ENCODE measurements around the gene MAN1C1.
"Not testable (repeated sequence)": the region's sequence is repeated elsewhere in the genome, so short reads cannot be mapped to it uniquely, and the experiment has no call there.

MAN1C1 gene

GRCh38 chr1:25694167-25695007 is 77.8 kb downstream of the MAN1C1 start:
- Histone ChIP-seq H3K14ac (ENCODE audit: low read length) (no peak overlapping the region), H3K9ac (ENCODE audit: low read depth, low read length, poor library complexity) (no peak overlapping the region), H3K27ac (replicated peaks; ENCODE audit: low read length) (no peak overlapping the region), H4K8ac (ENCODE audit: low read depth, low read length) (no peak overlapping the region), H2BK120ac (ENCODE audit: low read depth, low read length) (no peak overlapping the region), H4K91ac (ENCODE audit: low read depth, low read length, poor library complexity) (no peak overlapping the region), H2BK12ac (ENCODE audit: low read length) (no peak overlapping the region), H3K4me1 (ENCODE audit: control insufficient read depth in 2 of 2, insufficient read depth in 1 of 2, low read depth in 1 of 2, low read length in 2 of 2) (peaks cover 16 to 38% of the 10 kb centered on the region in 2 donors), H3K23ac (ENCODE audit: low read depth, low read length, poor library complexity) (no peak overlapping the region), H2BK5ac (ENCODE audit: low read length) (no peak overlapping the region), H3K4me2 (ENCODE audit: insufficient read depth, low read length, poor library complexity, severe bottlenecking) (no peak overlapping the region), H2AFZ (ENCODE audit: low read length) (no peak overlapping the region), H2BK15ac (ENCODE audit: low read length) (no peak overlapping the region), H3K4ac (ENCODE audit: low read length) (no peak overlapping the region), H3K9me3 (replicated peaks in 1 of 2; ENCODE audit: control insufficient read depth in 2 of 2, insufficient read depth in 1 of 2, low read depth in 1 of 2, low read length in 2 of 2) (no peaks in the 10 kb centered on the region), H3K36me3 (replicated peaks in 1 of 2; ENCODE audit: control insufficient read depth in 2 of 2, insufficient read depth in 2 of 2, low read length in 2 of 2) (peaks cover 0 to under 1% of the 10 kb centered on the region in 2 donors), H3K4me3 (ENCODE audit: low read length in 2 of 2) (no peak overlapping the region), H3K18ac (ENCODE audit: low read length) (no peak overlapping the region), H3K79me1 (ENCODE audit: low read depth, low read length) (no peaks in the 10 kb centered on the region), H3K27me3 (ENCODE audit: control insufficient read depth in 3 of 3, insufficient read depth in 3 of 3, low read depth in 1 of 3, low read length in 3 of 3) (no peaks in the 10 kb centered on the region), H2AK5ac (ENCODE audit: low read depth, low read length) (no peak overlapping the region)
- DNase-seq (ENCODE audit: low spot score) = no peak
- WGBS, 2 donors (ENCODE audit: extremely low coverage in 2 of 2, insufficient read length in 2 of 2, insufficient replicate concordance in 1 of 2) = no CpG with 5 or more reads among the region's 9 CpGs

GRCh38 chr1:25695090-25695770 is 78.6 kb downstream of the MAN1C1 start:
- peak overlapping the region; percentile 3 for H3K27ac ChIP-seq (replicated peaks; ENCODE audit: low read length)
- H2BK12ac ChIP-seq (ENCODE audit: low read length) = no peak overlapping the region
- no peak for DNase-seq (ENCODE audit: low spot score)

GRCh38 chr1:25695771-25696311 is 79.2 kb downstream of the MAN1C1 start:
- no peak for DNase-seq (ENCODE audit: low spot score)
- no peak overlapping the region for H3K4ac ChIP-seq (ENCODE audit: low read length)
- H3K9ac ChIP-seq (ENCODE audit: low read depth, low read length, poor library complexity) = no peak overlapping the region
- no peak overlapping the region for H2BK5ac ChIP-seq (ENCODE audit: low read length)
- no peak overlapping the region for H2BK120ac ChIP-seq (ENCODE audit: low read depth, low read length)
- WGBS, 2 donors (ENCODE audit: extremely low coverage in 2 of 2, insufficient read length in 2 of 2, insufficient replicate concordance in 1 of 2) = no CpG with 5 or more reads among the region's 11 CpGs
- peak overlapping the region; percentile 29 for H3K27ac ChIP-seq (replicated peaks; ENCODE audit: low read length)
- H3K36me3 ChIP-seq (replicated peaks in 1 of 2; ENCODE audit: control insufficient read depth in 2 of 2, insufficient read depth in 2 of 2, low read length in 2 of 2) = peaks cover 0 to 2% of the 10 kb centered on the region in 2 donors
- H3K79me1 ChIP-seq (ENCODE audit: low read depth, low read length) = no peaks in the 10 kb centered on the region
- H4K91ac ChIP-seq (ENCODE audit: low read depth, low read length, poor library complexity) = no peak overlapping the region
- no peak overlapping the region for H4K8ac ChIP-seq (ENCODE audit: low read depth, low read length)
- no peak overlapping the region for H2BK12ac ChIP-seq (ENCODE audit: low read length)
- no peak overlapping the region for H3K14ac ChIP-seq (ENCODE audit: low read length)
- no peak overlapping the region for H3K23ac ChIP-seq (ENCODE audit: low read depth, low read length, poor library complexity)
- H3K27me3 ChIP-seq (ENCODE audit: control insufficient read depth in 3 of 3, insufficient read depth in 3 of 3, low read depth in 1 of 3, low read length in 3 of 3) = no peaks in the 10 kb centered on the region
- H3K4me3 ChIP-seq (ENCODE audit: low read length in 2 of 2) = no peak overlapping the region
- no peak overlapping the region for H3K4me2 ChIP-seq (ENCODE audit: insufficient read depth, low read length, poor library complexity, severe bottlenecking)
- H2AK5ac ChIP-seq (ENCODE audit: low read depth, low read length) = no peak overlapping the region
- no peak overlapping the region for H3K18ac ChIP-seq (ENCODE audit: low read length)
- H3K4me1 ChIP-seq (ENCODE audit: control insufficient read depth in 2 of 2, insufficient read depth in 1 of 2, low read depth in 1 of 2, low read length in 2 of 2) = peaks cover 28 to 53% of the 10 kb centered on the region in 2 donors
- no peaks in the 10 kb centered on the region for H3K9me3 ChIP-seq (replicated peaks in 1 of 2; ENCODE audit: control insufficient read depth in 2 of 2, insufficient read depth in 1 of 2, low read depth in 1 of 2, low read length in 2 of 2)
- H2AFZ ChIP-seq (ENCODE audit: low read length) = peak overlapping the region; percentile 36
- H2BK15ac ChIP-seq (ENCODE audit: low read length) = peak overlapping the region; percentile 51

More at GRCh38 chr1:25695090-25695770, 78.6 kb downstream of the MAN1C1 start:
- H3K4me1 ChIP-seq (ENCODE audit: control insufficient read depth in 2 of 2, insufficient read depth in 1 of 2, low read depth in 1 of 2, low read length in 2 of 2) = peaks cover 23 to 47% of the 10 kb centered on the region in 2 donors
- no peaks in the 10 kb centered on the region for H3K9me3 ChIP-seq (replicated peaks in 1 of 2; ENCODE audit: control insufficient read depth in 2 of 2, insufficient read depth in 1 of 2, low read depth in 1 of 2, low read length in 2 of 2)
- peak overlapping the region; percentile 90 for H3K18ac ChIP-seq (ENCODE audit: low read length)
- no peaks in the 10 kb centered on the region for H3K79me1 ChIP-seq (ENCODE audit: low read depth, low read length)
- H3K36me3 ChIP-seq (replicated peaks in 1 of 2; ENCODE audit: control insufficient read depth in 2 of 2, insufficient read depth in 2 of 2, low read length in 2 of 2) = peaks cover 0 to 2% of the 10 kb centered on the region in 2 donors
- H2AFZ ChIP-seq (ENCODE audit: low read length) = peak overlapping the region; percentile 36
- no peak overlapping the region for H2AK5ac ChIP-seq (ENCODE audit: low read depth, low read length)
- no peaks in the 10 kb centered on the region for H3K27me3 ChIP-seq (ENCODE audit: control insufficient read depth in 3 of 3, insufficient read depth in 3 of 3, low read depth in 1 of 3, low read length in 3 of 3)
- no peak overlapping the region for H3K9ac ChIP-seq (ENCODE audit: low read depth, low read length, poor library complexity)
- WGBS, 2 donors (ENCODE audit: extremely low coverage in 2 of 2, insufficient read length in 2 of 2, insufficient replicate concordance in 1 of 2) = no CpG with 5 or more reads among the region's 15 CpGs
- no peak overlapping the region for H2BK5ac ChIP-seq (ENCODE audit: low read length)
- H3K4ac ChIP-seq (ENCODE audit: low read length) = no peak overlapping the region
- H3K4me3 ChIP-seq (ENCODE audit: low read length in 2 of 2) = no peak overlapping the region
- H2BK120ac ChIP-seq (ENCODE audit: low read depth, low read length) = peak overlapping the region; percentile 32
- H3K4me2 ChIP-seq (ENCODE audit: insufficient read depth, low read length, poor library complexity, severe bottlenecking) = no peak overlapping the region
- no peak overlapping the region for H3K23ac ChIP-seq (ENCODE audit: low read depth, low read length, poor library complexity)
- no peak overlapping the region for H4K91ac ChIP-seq (ENCODE audit: low read depth, low read length, poor library complexity)
- H4K8ac ChIP-seq (ENCODE audit: low read depth, low read length) = no peak overlapping the region
- H2BK15ac ChIP-seq (ENCODE audit: low read length) = peak overlapping the region; percentile 51
- H3K14ac ChIP-seq (ENCODE audit: low read length) = no peak overlapping the region

GRCh38 chr1:25696643-25697042 is 80.1 kb downstream of the MAN1C1 start:
- not testable (repeated sequence) for H3K27me3 ChIP-seq (ENCODE audit: control insufficient read depth in 3 of 3, insufficient read depth in 3 of 3, low read depth in 1 of 3, low read length in 3 of 3)

More at GRCh38 chr1:25696643-25697042, 80.1 kb downstream of the MAN1C1 start:
- not testable (repeated sequence) for H3K23ac ChIP-seq (ENCODE audit: low read depth, low read length, poor library complexity); H3K4me3 ChIP-seq (ENCODE audit: low read length in 2 of 2); DNase-seq (ENCODE audit: low spot score); H2BK12ac ChIP-seq (ENCODE audit: low read length); H3K79me1 ChIP-seq (ENCODE audit: low read depth, low read length); H3K18ac ChIP-seq (ENCODE audit: low read length); H2BK5ac ChIP-seq (ENCODE audit: low read length); H3K9ac ChIP-seq (ENCODE audit: low read depth, low read length, poor library complexity); H2AK5ac ChIP-seq (ENCODE audit: low read depth, low read length); H2BK15ac ChIP-seq (ENCODE audit: low read length); H2AFZ ChIP-seq (ENCODE audit: low read length); H3K36me3 ChIP-seq (replicated peaks in 1 of 2; ENCODE audit: control insufficient read depth in 2 of 2, insufficient read depth in 2 of 2, low read length in 2 of 2); H3K14ac ChIP-seq (ENCODE audit: low read length); H3K27ac ChIP-seq (replicated peaks; ENCODE audit: low read length); H3K4me2 ChIP-seq (ENCODE audit: insufficient read depth, low read length, poor library complexity, severe bottlenecking); H3K4ac ChIP-seq (ENCODE audit: low read length); H4K91ac ChIP-seq (ENCODE audit: low read depth, low read length, poor library complexity); H4K8ac ChIP-seq (ENCODE audit: low read depth, low read length); H3K9me3 ChIP-seq (replicated peaks in 1 of 2; ENCODE audit: control insufficient read depth in 2 of 2, insufficient read depth in 1 of 2, low read depth in 1 of 2, low read length in 2 of 2); H2BK120ac ChIP-seq (ENCODE audit: low read depth, low read length)
- peaks cover 34 to 55% of the 10 kb centered on the region in 2 donors for H3K4me1 ChIP-seq (ENCODE audit: control insufficient read depth in 2 of 2, insufficient read depth in 1 of 2, low read depth in 1 of 2, low read length in 2 of 2)
- no CpG with 5 or more reads among the region's 4 CpGs for WGBS, 2 donors (ENCODE audit: extremely low coverage in 2 of 2, insufficient read length in 2 of 2, insufficient replicate concordance in 1 of 2)
